B cell (primary cell): ENCODE data around the gene DTNBP1. TPM values are rescaled to one million over a fixed set of nuclear protein-coding genes. Genes with fewer than 3 reads are reported as not detected.

ENCODE experiments used
- ATAC-seq: fragments of 200-7000 bp; cut with Tn5 transposase; one replicate; pipeline ENCODE4 v1.10.0; 2021; ENCODE audit warnings: low read depth, mild to moderate bottlenecking, moderate number of reproducible peaks, moderate library complexity
- CTCF ChIA-PET: fragments of 350-600 bp; sonication (Branson Sonifier 250); formaldehyde crosslinking; loops from one replicate; lab custom pipeline; 2021; ENCODE audit warnings: antibody characterized with exemption, inconsistent platforms; lab: Charles Lee
- POLR2A ChIA-PET: fragments of 350-600 bp; sonication (Branson Sonifier 250); formaldehyde crosslinking; loops from one replicate; lab custom pipeline; 2021; ENCODE audit warnings: antibody characterized with exemption; lab: Charles Lee
- DNase-seq: peaks from one replicate; pipeline ENCODE4 v3.0.0; 2013
- H2AFZ ChIP-seq: 2 replicates; pipeline ENCODE4 v1.6.1; 2012; ENCODE audit warnings: mild to moderate bottlenecking, low read depth, low read length; ENCODE audit not compliant: insufficient read depth, poor library complexity, severe bottlenecking
- H3K27ac ChIP-seq, 2 donors: 1 replicate in 1 of 2; 2 replicates in 1 of 2; pipeline ENCODE4 v1.5.1; 2012 to 2013; ENCODE audit warnings: low read length in 2 of 2, mild to moderate bottlenecking in 2 of 2, moderate library complexity in 1 of 2
- H3K27me3 ChIP-seq, 4 experiments: fragments of 200-600 bp in 1 of 4; sonication (generic) in 1 of 4; replicated peaks in 1 of 4; 1 replicate in 2 of 4; 2 replicates in 2 of 4; pipeline versions ENCODE4 v1.6.1 to v1.7.0; 2013 to 2016; ENCODE audit warnings: low read length in 3 of 4, mild to moderate bottlenecking in 2 of 4, mixed read lengths in 1 of 4, moderate library complexity in 1 of 4; ENCODE audit not compliant: insufficient read depth in 4 of 4, control insufficient read depth in 3 of 4; ENCODE audit errors: control extremely low read depth in 1 of 4
- H3K36me3 ChIP-seq, 2 experiments: replicated peaks in 1 of 2; 1 replicate in 1 of 2; 2 replicates in 1 of 2; pipeline versions ENCODE4 v1.6.1 to v1.7.1; 2013; ENCODE audit warnings: low read length in 1 of 2; ENCODE audit not compliant: insufficient read depth in 2 of 2, control insufficient read depth in 1 of 2; ENCODE audit errors: control extremely low read depth in 1 of 2, extremely low read depth in 1 of 2
- H3K4me1 ChIP-seq, 2 donors: fragments of 200-600 bp in 1 of 2; sonication (generic) in 1 of 2; 1 replicate in 1 of 2; 2 replicates in 1 of 2; pipeline versions ENCODE4 v1.5.1 to v1.6.1; 2013 to 2017; ENCODE audit warnings: low read length in 2 of 2; ENCODE audit not compliant: control insufficient read depth in 2 of 2, insufficient read depth in 2 of 2
- H3K4me2 ChIP-seq: replicated peaks from 2 replicates; pipeline ENCODE3; 2012; ENCODE audit warnings: mild to moderate bottlenecking, low read depth, low read length; ENCODE audit not compliant: poor library complexity, severe bottlenecking
- H3K4me3 ChIP-seq, 5 experiments: fragments of 200-600 bp in 1 of 5; sonication (generic) in 1 of 5; 1 replicate in 3 of 5; 2 replicates in 2 of 5; pipeline versions ENCODE4 v1.5.1 to v1.7.0; 2011 to 2016; ENCODE audit warnings: low read length in 4 of 5, mild to moderate bottlenecking in 4 of 5, low read depth in 2 of 5, control low read depth in 1 of 5, moderate library complexity in 1 of 5; ENCODE audit not compliant: insufficient read depth in 1 of 5; ENCODE audit errors: control extremely low read depth in 1 of 5, extremely low read depth in 1 of 5
- H3K79me2 ChIP-seq: fragments of 200-600 bp; sonication (generic); one replicate; pipeline ENCODE4 v1.6.0; 2016; ENCODE audit warnings: low read length; ENCODE audit not compliant: control insufficient read depth, insufficient read depth
- H3K9ac ChIP-seq: fragments of 200-600 bp; sonication (generic); 2 replicates; pipeline ENCODE4 v1.6.1; 2017; ENCODE audit warnings: mild to moderate bottlenecking, low read length, moderate library complexity
- H3K9me3 ChIP-seq, 3 donors: one replicate each; pipeline versions ENCODE4 v1.6.1 to v1.7.1; 2013; ENCODE audit warnings: low read length in 2 of 3; ENCODE audit not compliant: control insufficient read depth in 2 of 3, insufficient read depth in 1 of 3; ENCODE audit errors: control extremely low read depth in 1 of 3
- H4K20me1 ChIP-seq: 2 replicates; pipeline ENCODE4 v1.6.0; 2012; ENCODE audit warnings: mild to moderate bottlenecking, low read length; ENCODE audit not compliant: insufficient read depth, control insufficient read depth, poor library complexity, severe bottlenecking
- H3K27ac Mint-ChIP-seq: one replicate; pipeline ENCODE4 v1.8.0; 2021; ENCODE audit warnings: mixed read lengths
- H3K27me3 Mint-ChIP-seq: one replicate; pipeline ENCODE4 v1.8.0; 2021; ENCODE audit warnings: mixed read lengths
- H3K4me1 Mint-ChIP-seq: one replicate; pipeline ENCODE4 v1.8.0; 2021; ENCODE audit warnings: mixed read lengths
- H3K4me3 Mint-ChIP-seq: one replicate; pipeline ENCODE4 v1.8.0; 2021; ENCODE audit warnings: mixed read lengths
- H3K9me3 Mint-ChIP-seq: one replicate; pipeline ENCODE4 v1.8.0; 2022; ENCODE audit warnings: mixed read lengths; ENCODE audit not compliant: insufficient read depth
- EZH2 ChIP-seq: IDR thresholded peaks from 2 replicates; pipeline ENCODE4 v1.6.1; 2012; ENCODE audit warnings: borderline replicate concordance, low read depth, mild to moderate bottlenecking, moderate library complexity, low read length; ENCODE audit not compliant: insufficient read depth, poor library complexity, severe bottlenecking
- WGBS: methylation state at CpG from one replicate; pipeline ENCODE4 v1.1.5; 2013; ENCODE audit warnings: missing lambda C conversion rate; ENCODE audit not compliant: insufficient coverage; 5-methylcytosine and 5-hydroxymethylcytosine counted together
- intact Hi-C: fragments of 100-400 bp; cut with micrococcal nuclease; formaldehyde crosslinking; loops from one replicate; pipeline ENCODE4 v1.10.0; 2022
- polyA plus RNA-seq: library from polyadenylated mRNA; depleted of rRNA; stranded (reverse); fragments of >200 nt; gene quantifications from 2 replicates; pipeline ENCODE4 v1.2.3, GENCODE V29; 2012
- total RNA-seq, 2 donors: library from RNA; stranded (reverse); fragments of 120-200 nt in 1 of 2; gene quantifications; 1 replicate in 1 of 2; 2 replicates in 1 of 2; pipeline versions ENCODE4 v1.2.3 to v1.2.4, GENCODE V29; 2013 to 2022
- TF ChIP-seq, protein P1 (sequence below): fragments of 200-600 bp; IDR thresholded peaks from one replicate; pipeline ENCODE4 v1.8.0; 2022; ENCODE audit warnings: antibody characterized with exemption, mild to moderate bottlenecking

DTNBP1 gene
- total and polyA plus RNA-seq, 2 donors (not counting 1 experiment from before 2014, with no cell fraction given), result 31.4 to 73.0 TPM

DNA sequence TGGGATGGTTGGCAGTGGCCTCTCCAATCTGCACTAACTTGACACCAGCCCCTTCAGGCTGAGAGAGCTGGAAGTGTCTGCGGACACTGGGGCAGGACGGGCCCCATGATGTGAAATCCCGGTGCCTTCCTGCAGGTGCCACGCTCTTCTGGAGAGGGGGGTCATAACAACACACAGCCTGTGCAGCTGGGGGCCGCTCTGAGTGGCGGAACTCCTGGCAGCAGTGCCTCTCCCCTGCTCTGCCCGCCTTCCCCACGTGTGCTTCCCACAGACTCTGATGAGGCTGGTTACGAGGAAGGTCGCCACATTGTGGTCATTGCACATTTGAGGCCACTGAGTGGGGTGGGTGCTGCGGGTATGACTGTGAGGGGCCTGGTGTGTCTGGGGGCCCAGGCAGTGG, 145.2 kb downstream of the DTNBP1 start:
- no peak overlapping the region for H3K9ac ChIP-seq
- intact Hi-C loops, result no loop called here
- ChIA-PET CTCF (interaction anchor here (0.7 kb wide), 1 partner anchor 85 kb away, joined by 3 read pairs; no protein-coding TSS in a partner anchor), POLR2A (no interaction called here)
- H3K36me3 ChIP-seq, result peaks cover 10 to 96% of the 10 kb centered on the region in 2 experiments
- H3K4me1 ChIP-seq, result no peaks in the 10 kb centered on the region
- H3K4me1 Mint-ChIP-seq, result no peaks in the 10 kb centered on the region
- peak overlapping the region; percentile 41 for H3K27ac Mint-ChIP-seq
- H2AFZ ChIP-seq, result no peak overlapping the region
- no peak for TF ChIP-seq EZH2
- TF ChIP-seq, protein P1, sequence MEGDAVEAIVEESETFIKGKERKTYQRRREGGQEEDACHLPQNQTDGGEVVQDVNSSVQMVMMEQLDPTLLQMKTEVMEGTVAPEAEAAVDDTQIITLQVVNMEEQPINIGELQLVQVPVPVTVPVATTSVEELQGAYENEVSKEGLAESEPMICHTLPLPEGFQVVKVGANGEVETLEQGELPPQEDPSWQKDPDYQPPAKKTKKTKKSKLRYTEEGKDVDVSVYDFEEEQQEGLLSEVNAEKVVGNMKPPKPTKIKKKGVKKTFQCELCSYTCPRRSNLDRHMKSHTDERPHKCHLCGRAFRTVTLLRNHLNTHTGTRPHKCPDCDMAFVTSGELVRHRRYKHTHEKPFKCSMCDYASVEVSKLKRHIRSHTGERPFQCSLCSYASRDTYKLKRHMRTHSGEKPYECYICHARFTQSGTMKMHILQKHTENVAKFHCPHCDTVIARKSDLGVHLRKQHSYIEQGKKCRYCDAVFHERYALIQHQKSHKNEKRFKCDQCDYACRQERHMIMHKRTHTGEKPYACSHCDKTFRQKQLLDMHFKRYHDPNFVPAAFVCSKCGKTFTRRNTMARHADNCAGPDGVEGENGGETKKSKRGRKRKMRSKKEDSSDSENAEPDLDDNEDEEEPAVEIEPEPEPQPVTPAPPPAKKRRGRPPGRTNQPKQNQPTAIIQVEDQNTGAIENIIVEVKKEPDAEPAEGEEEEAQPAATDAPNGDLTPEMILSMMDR, result no peak
- H3K4me3 ChIP-seq, result no peak overlapping the region
- ATAC-seq (no peak), DNase-seq (no peak)
- no peaks in the 10 kb centered on the region for H3K27me3 ChIP-seq
- no peak overlapping the region for H3K4me2 ChIP-seq
- H3K9me3 Mint-ChIP-seq, result no peaks in the 10 kb centered on the region
- H4K20me1 ChIP-seq, result no peaks in the 10 kb centered on the region
- peaks cover 0 to 4% (median 0%) of the 10 kb centered on the region in 3 donors for H3K9me3 ChIP-seq
- H3K27me3 Mint-ChIP-seq, result no peaks in the 10 kb centered on the region
- no peak overlapping the region for H3K27ac ChIP-seq
- H3K79me2 ChIP-seq, result peaks cover 10% of the 10 kb centered on the region
- WGBS, result 99% methylated on average over 11 of the region's 11 CpGs
- H3K4me3 Mint-ChIP-seq, result no peak overlapping the region

GRCh38 chr6:15516923-15517560, 145.8 kb downstream of the DTNBP1 start:
- Histone ChIP-seq H3K27ac (no peak overlapping the region), H3K9me3 (peaks cover 0 to 4% (median 0%) of the 10 kb centered on the region in 3 donors), H3K4me2 (no peak overlapping the region), H3K4me3 (no peak overlapping the region), H4K20me1 (no peaks in the 10 kb centered on the region), H3K79me2 (peaks cover 10% of the 10 kb centered on the region), H3K36me3 (peaks cover 10 to 96% of the 10 kb centered on the region in 2 experiments), H3K27me3 (no peaks in the 10 kb centered on the region), H3K9ac (no peak overlapping the region), H2AFZ (no peak overlapping the region), H3K4me1 (no peaks in the 10 kb centered on the region)
- Mint-ChIP-seq H3K27me3 (no peaks in the 10 kb centered on the region), H3K4me1 (no peaks in the 10 kb centered on the region), H3K4me3 (no peak overlapping the region), H3K27ac (no peak overlapping the region), H3K9me3 (no peaks in the 10 kb centered on the region)
- ATAC-seq, result no peak
- 98% methylated on average over 29 of the region's 29 CpGs for WGBS
- CTCF ChIA-PET, result no interaction called here
- DNase-seq, result no peak
- POLR2A ChIA-PET, result no interaction called here
- intact Hi-C loops, result no loop called here
- TF ChIP-seq, protein P1, result no peak
- no peak for TF ChIP-seq EZH2
